OCI-LY3 (cell line): Measurements from ENCODE around the gene COL4A6.

Source experiments
- CTCF ChIP-seq: fragments of 200-600, 300-600 bp; sonication (generic); IDR thresholded peaks from 2 replicates; pipeline ENCODE4 v1.5.1; 2014; ENCODE audit warnings: antibody characterized with exemption, low read length, low read depth
- EZH2phosphoT487 ChIP-seq: fragments of 200-600 bp; shearing (Covaris generic); IDR thresholded peaks from 2 replicates; pipeline ENCODE4 v1.6.1; 2018; ENCODE audit warnings: antibody characterized with exemption, mixed run types, low read depth

GRCh38 chrX:108438110-108438623 is at the start of gene COL4A6:
- TF ChIP-seq CTCF (no peak), EZH2phosphoT487 (no peak)
